ENCODE results near the gene DCUN1D1.
A peak's percentile ranks its signal among the peaks of the same experiment; 100 is the strongest.
"Not testable (repeated sequence)": the region's sequence is repeated elsewhere in the genome, so short reads cannot be mapped to it uniquely, and the experiment has no call there.

Gene DCUN1D1

GRCh38 chr3:183006396-183007002 lies 26.2 kb upstream of the DCUN1D1 start:
- Histone ChIP-seq H3F3A (ENCODE audit: low read depth) (no peaks in the 10 kb centered on the region), H2AFZ (ENCODE audit: low read length) (no peak overlapping the region), H3K4me3 (ENCODE audit: low read length, poor library complexity, severe bottlenecking) (no peak overlapping the region), H3K79me2 (ENCODE audit: insufficient read depth, low read length) (no peaks in the 10 kb centered on the region), H4K20me1 (ENCODE audit: insufficient read depth, low read length, poor library complexity, severe bottlenecking) (no peaks in the 10 kb centered on the region), H3K27me3 (ENCODE audit: insufficient read depth, low read length, poor library complexity, severe bottlenecking) (no peaks in the 10 kb centered on the region), H3K36me3 (ENCODE audit: insufficient read depth, low read length) (no peaks in the 10 kb centered on the region), H3K4me1 (ENCODE audit: insufficient read depth, low read length, poor library complexity, severe bottlenecking) (no peaks in the 10 kb centered on the region), H3K9ac (ENCODE audit: low read depth, low read length, poor library complexity, severe bottlenecking) (no peak overlapping the region), H3K9me2 (replicated peaks; ENCODE audit: low read depth, low read length) (no peaks in the 10 kb centered on the region), H3K4me2 (ENCODE audit: low read depth, low read length, poor library complexity, severe bottlenecking) (no peak overlapping the region), H3K9me3 (ENCODE audit: insufficient read depth, low read depth, low read length) (no peaks in the 10 kb centered on the region)
- TF ChIP-seq CTCF (conservative IDR thresholded peaks at IDR 0.05; ENCODE audit: low read length) = no peak
- TF ChIP-seq EZH2phosphoT487 (IDR thresholded peaks at IDR 0.05; ENCODE audit: borderline replicate concordance) = no peak

DNA sequence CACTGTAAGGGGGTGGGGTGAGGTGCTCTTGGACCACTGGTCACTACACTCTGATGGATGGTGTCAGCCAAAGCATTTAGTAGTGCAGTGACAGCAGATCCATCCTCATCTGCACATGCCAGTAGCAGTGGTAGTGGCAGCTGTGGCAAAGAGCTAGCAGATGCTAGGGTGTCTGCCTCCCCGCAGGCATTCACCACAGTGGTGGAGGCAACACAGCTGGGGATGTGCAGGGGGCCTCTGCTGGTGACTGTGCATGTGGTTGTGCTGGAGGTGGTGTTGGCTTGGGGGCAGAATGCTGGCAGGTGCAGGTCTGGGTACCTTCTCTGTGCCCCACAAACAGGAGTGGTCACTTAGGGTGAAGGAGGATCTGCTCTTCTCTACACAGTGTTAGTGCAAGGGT lies 19.4 kb upstream of the DCUN1D1 start:
- H2AFZ ChIP-seq (ENCODE audit: low read length) = no peak overlapping the region
- no peaks in the 10 kb centered on the region for H3K27me3 ChIP-seq (ENCODE audit: insufficient read depth, low read length, poor library complexity, severe bottlenecking)
- H3F3A ChIP-seq (ENCODE audit: low read depth) = no peaks in the 10 kb centered on the region
- no peaks in the 10 kb centered on the region for H3K9me3 ChIP-seq (ENCODE audit: insufficient read depth, low read depth, low read length)
- H3K4me1 ChIP-seq (ENCODE audit: insufficient read depth, low read length, poor library complexity, severe bottlenecking) = no peaks in the 10 kb centered on the region
- no peak overlapping the region for H3K4me2 ChIP-seq (ENCODE audit: low read depth, low read length, poor library complexity, severe bottlenecking)
- no peak overlapping the region for H3K9ac ChIP-seq (ENCODE audit: low read depth, low read length, poor library complexity, severe bottlenecking)
- no peaks in the 10 kb centered on the region for H3K9me2 ChIP-seq (replicated peaks; ENCODE audit: low read depth, low read length)
- no peak overlapping the region for H3K4me3 ChIP-seq (ENCODE audit: low read length, poor library complexity, severe bottlenecking)
- H4K20me1 ChIP-seq (ENCODE audit: insufficient read depth, low read length, poor library complexity, severe bottlenecking) = no peaks in the 10 kb centered on the region
- H3K36me3 ChIP-seq (ENCODE audit: insufficient read depth, low read length) = no peaks in the 10 kb centered on the region
- TF ChIP-seq EZH2phosphoT487 (IDR thresholded peaks at IDR 0.05; ENCODE audit: borderline replicate concordance) (no peak), CTCF (conservative IDR thresholded peaks at IDR 0.05; ENCODE audit: low read length) (no peak)
- H3K79me2 ChIP-seq (ENCODE audit: insufficient read depth, low read length) = no peaks in the 10 kb centered on the region

- not testable (repeated sequence) for H3K9me3 ChIP-seq (ENCODE audit: insufficient read depth, low read depth, low read length); H3K36me3 ChIP-seq (ENCODE audit: insufficient read depth, low read length); H2AFZ ChIP-seq (ENCODE audit: low read length); H3K9me2 ChIP-seq (replicated peaks; ENCODE audit: low read depth, low read length); H3K4me1 ChIP-seq (ENCODE audit: insufficient read depth, low read length, poor library complexity, severe bottlenecking); H3K79me2 ChIP-seq (ENCODE audit: insufficient read depth, low read length); H3F3A ChIP-seq (ENCODE audit: low read depth); H4K20me1 ChIP-seq (ENCODE audit: insufficient read depth, low read length, poor library complexity, severe bottlenecking); H3K27me3 ChIP-seq (ENCODE audit: insufficient read depth, low read length, poor library complexity, severe bottlenecking); H3K4me3 ChIP-seq (ENCODE audit: low read length, poor library complexity, severe bottlenecking); H3K9ac ChIP-seq (ENCODE audit: low read depth, low read length, poor library complexity, severe bottlenecking)
- peak overlapping the region; percentile 4 for H3K4me2 ChIP-seq (ENCODE audit: low read depth, low read length, poor library complexity, severe bottlenecking)
These were observed 13.3 kb upstream of the DCUN1D1 start for GRCh38 chr3:182993486-182994201.

- no peak overlapping the region for H3K9ac ChIP-seq (ENCODE audit: low read depth, low read length, poor library complexity, severe bottlenecking)
- H3K9me3 ChIP-seq (ENCODE audit: insufficient read depth, low read depth, low read length) = no peaks in the 10 kb centered on the region
- no peaks in the 10 kb centered on the region for H3K36me3 ChIP-seq (ENCODE audit: insufficient read depth, low read length)
- H3K9me2 ChIP-seq (replicated peaks; ENCODE audit: low read depth, low read length) = no peaks in the 10 kb centered on the region
- no peak overlapping the region for H3K4me2 ChIP-seq (ENCODE audit: low read depth, low read length, poor library complexity, severe bottlenecking)
- no peaks in the 10 kb centered on the region for H3K27me3 ChIP-seq (ENCODE audit: insufficient read depth, low read length, poor library complexity, severe bottlenecking)
- TF ChIP-seq CTCF (conservative IDR thresholded peaks at IDR 0.05; ENCODE audit: low read length) (no peak), EZH2phosphoT487 (IDR thresholded peaks at IDR 0.05; ENCODE audit: borderline replicate concordance) (no peak)
- H2AFZ ChIP-seq (ENCODE audit: low read length) = no peak overlapping the region
- H4K20me1 ChIP-seq (ENCODE audit: insufficient read depth, low read length, poor library complexity, severe bottlenecking) = no peaks in the 10 kb centered on the region
- H3K4me3 ChIP-seq (ENCODE audit: low read length, poor library complexity, severe bottlenecking) = no peak overlapping the region
- no peaks in the 10 kb centered on the region for H3F3A ChIP-seq (ENCODE audit: low read depth)
- H3K4me1 ChIP-seq (ENCODE audit: insufficient read depth, low read length, poor library complexity, severe bottlenecking) = peaks cover 9% of the 10 kb centered on the region
- no peaks in the 10 kb centered on the region for H3K79me2 ChIP-seq (ENCODE audit: insufficient read depth, low read length)
These were observed 9.2 kb upstream of the DCUN1D1 start for GRCh38 chr3:182989566-182989965.

Data from Loucy (cell line).